Measurements from ENCODE around the gene MAPK9.

DNA sequence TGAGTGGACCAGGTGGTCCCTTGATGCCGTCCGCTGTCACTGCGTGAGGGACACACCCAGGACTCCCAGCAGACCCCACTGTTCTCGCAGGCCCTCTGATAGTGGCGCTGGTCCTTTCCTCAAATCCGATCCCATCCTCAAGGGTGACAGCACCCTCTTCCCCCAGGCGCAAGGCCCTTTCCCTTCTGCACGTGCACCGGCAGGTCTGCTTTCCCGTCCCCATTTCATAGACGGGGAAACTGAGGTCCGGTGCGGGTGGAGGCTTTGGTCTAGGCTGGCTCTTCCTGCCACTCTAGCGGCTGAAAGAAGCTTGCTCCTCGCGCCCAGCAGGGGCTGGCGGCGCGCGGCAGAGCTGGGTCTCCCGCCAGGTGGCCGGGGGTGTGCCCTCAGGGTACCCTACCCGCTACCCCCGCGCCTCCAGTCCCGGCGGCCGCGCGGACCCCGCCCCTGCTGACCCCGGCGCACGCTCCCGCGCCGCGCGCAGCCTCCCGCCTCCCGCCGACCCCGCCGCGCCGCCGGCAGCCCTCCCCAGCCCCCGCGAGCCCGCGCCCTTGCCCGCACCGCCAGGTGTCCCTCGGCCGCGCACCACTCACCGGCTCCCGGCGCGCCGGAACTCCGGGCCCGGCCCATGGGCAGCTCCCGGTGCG lies 83.3 kb downstream of the MAPK9 start:
- TF ChIP-seq, protein P1, sequence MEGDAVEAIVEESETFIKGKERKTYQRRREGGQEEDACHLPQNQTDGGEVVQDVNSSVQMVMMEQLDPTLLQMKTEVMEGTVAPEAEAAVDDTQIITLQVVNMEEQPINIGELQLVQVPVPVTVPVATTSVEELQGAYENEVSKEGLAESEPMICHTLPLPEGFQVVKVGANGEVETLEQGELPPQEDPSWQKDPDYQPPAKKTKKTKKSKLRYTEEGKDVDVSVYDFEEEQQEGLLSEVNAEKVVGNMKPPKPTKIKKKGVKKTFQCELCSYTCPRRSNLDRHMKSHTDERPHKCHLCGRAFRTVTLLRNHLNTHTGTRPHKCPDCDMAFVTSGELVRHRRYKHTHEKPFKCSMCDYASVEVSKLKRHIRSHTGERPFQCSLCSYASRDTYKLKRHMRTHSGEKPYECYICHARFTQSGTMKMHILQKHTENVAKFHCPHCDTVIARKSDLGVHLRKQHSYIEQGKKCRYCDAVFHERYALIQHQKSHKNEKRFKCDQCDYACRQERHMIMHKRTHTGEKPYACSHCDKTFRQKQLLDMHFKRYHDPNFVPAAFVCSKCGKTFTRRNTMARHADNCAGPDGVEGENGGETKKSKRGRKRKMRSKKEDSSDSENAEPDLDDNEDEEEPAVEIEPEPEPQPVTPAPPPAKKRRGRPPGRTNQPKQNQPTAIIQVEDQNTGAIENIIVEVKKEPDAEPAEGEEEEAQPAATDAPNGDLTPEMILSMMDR (IDR thresholded peaks at IDR 0.05) = no peak
- no peak for TF ChIP-seq POLR2A (IDR thresholded peaks at IDR 0.05)

Data from right lobe of liver (tissue), 4 donors.